HEK293 (cell line): ENCODE results near the gene NUDCD2.

ENCODE experiments used
- CTCF ChIA-PET: fragments of 350-600 bp; formaldehyde crosslinking; extraction: SDS; loops from one replicate; lab custom pipeline; 2021; ENCODE audit warnings: antibody characterized with exemption; lab: Yijun Ruan, JAX
- POLR2A ChIA-PET: fragments of 300-600 bp; formaldehyde crosslinking; extraction: SDS; loops from one replicate; lab custom pipeline; 2020; ENCODE audit warnings: antibody characterized with exemption, inconsistent platforms; lab: Yijun Ruan, JAX
- H3K27ac ChIP-seq: fragments of 200-500 bp; sonication (Bioruptor generic); 2 replicates; pipeline ENCODE4 v1.5.1; 2014; ENCODE audit warnings: low read depth, low read length, control low read depth, inconsistent platforms; ENCODE audit errors: extremely low read depth
- H3K36me3 ChIP-seq, 2 experiments: fragments of 200-500 bp in 1 of 2; sonication (Bioruptor generic) in 1 of 2; 1 replicate in 1 of 2; 2 replicates in 1 of 2; pipeline ENCODE4 v1.5.1; 2014 to 2017; ENCODE audit warnings: inconsistent platforms in 2 of 2, low read length in 2 of 2; ENCODE audit not compliant: control insufficient read depth in 2 of 2, insufficient read depth in 1 of 2
- H3K4me1 ChIP-seq: fragments of 200-500 bp; sonication (Bioruptor generic); 2 replicates; pipeline ENCODE4 v1.5.1; 2014; ENCODE audit warnings: mild to moderate bottlenecking, low read length, inconsistent platforms; ENCODE audit not compliant: control insufficient read depth, insufficient read depth
- H3K4me3 ChIP-seq: 2 replicates; pipeline ENCODE4 v1.5.1; 2011; ENCODE audit warnings: low read depth, mild to moderate bottlenecking, control low read depth, low read length, moderate library complexity
- H3K9me3 ChIP-seq: fragments of 200-500 bp; sonication (Bioruptor generic); 2 replicates; pipeline ENCODE4 v1.5.1; 2014; ENCODE audit warnings: low read depth, low read length, inconsistent platforms; ENCODE audit not compliant: control insufficient read depth, insufficient read depth
- GFI1B ChIP-seq: fragments of 450-650 bp; formaldehyde crosslinking; IDR thresholded peaks from 2 replicates; pipeline ENCODE4 v1.5.1; 2016; ENCODE audit warnings: missing biosample characterization, missing genetic modification characterization
- GLIS1 ChIP-seq: fragments of 450-650 bp; formaldehyde crosslinking; IDR thresholded peaks from 2 replicates; pipeline ENCODE4 v1.5.1; 2016; ENCODE audit warnings: missing biosample characterization, missing genetic modification characterization
- GLIS2 ChIP-seq: fragments of 450-650 bp; formaldehyde crosslinking; IDR thresholded peaks from 2 replicates; pipeline ENCODE4 v1.5.1; 2016; ENCODE audit warnings: missing biosample characterization, missing genetic modification characterization
- IKZF3 ChIP-seq: fragments of 450-650 bp; IDR thresholded peaks from 2 replicates; pipeline ENCODE4 v1.5.0; 2018; ENCODE audit warnings: missing biosample characterization, mild to moderate bottlenecking, missing genetic modification characterization, moderate library complexity
- KLF1 ChIP-seq: fragments of 450-650 bp; formaldehyde crosslinking; IDR thresholded peaks from 2 replicates; pipeline ENCODE4 v1.5.1; 2016; ENCODE audit warnings: missing biosample characterization, missing genetic modification characterization
- PRDM1 ChIP-seq: fragments of 450-650 bp; formaldehyde crosslinking; IDR thresholded peaks from 2 replicates; pipeline ENCODE4; 2016; ENCODE audit warnings: missing biosample characterization, missing genetic modification characterization
- PRDM10 ChIP-seq: fragments of 450-650 bp; formaldehyde crosslinking; IDR thresholded peaks from 2 replicates; pipeline ENCODE4 v1.5.1; 2016; ENCODE audit warnings: missing biosample characterization, missing genetic modification characterization
- SP2 ChIP-seq: fragments of 450-650 bp; formaldehyde crosslinking; IDR thresholded peaks from 2 replicates; pipeline ENCODE4 v1.5.1; 2016; ENCODE audit warnings: missing biosample characterization, missing genetic modification characterization
- ZBTB8A ChIP-seq: fragments of 450-650 bp; formaldehyde crosslinking; IDR thresholded peaks from 2 replicates; pipeline ENCODE4 v1.5.1; 2016; ENCODE audit warnings: missing biosample characterization, missing genetic modification characterization
- ZFHX2 ChIP-seq: fragments of 450-650 bp; formaldehyde crosslinking; conservative IDR thresholded peaks from 2 replicates; pipeline ENCODE4 v1.5.1; 2016; ENCODE audit warnings: missing biosample characterization, missing genetic modification characterization
- ZNF114 ChIP-seq: fragments of 450-650 bp; formaldehyde crosslinking; IDR thresholded peaks from 2 replicates; pipeline ENCODE4 v1.5.0; 2017; ENCODE audit warnings: missing biosample characterization, missing genetic modification characterization
- ZNF23 ChIP-seq: fragments of 450-650 bp; formaldehyde crosslinking; IDR thresholded peaks from 2 replicates; pipeline ENCODE4 v1.5.1; 2016; ENCODE audit warnings: missing biosample characterization, missing genetic modification characterization, borderline replicate concordance
- ZNF248 ChIP-seq: fragments of 450-650 bp; formaldehyde crosslinking; IDR thresholded peaks from 2 replicates; pipeline ENCODE4 v1.5.1; 2017; ENCODE audit warnings: missing biosample characterization, missing genetic modification characterization
- ZNF311 ChIP-seq: fragments of 450-650 bp; formaldehyde crosslinking; IDR thresholded peaks from 2 replicates; pipeline ENCODE4 v1.5.1; 2017; ENCODE audit warnings: missing biosample characterization, missing genetic modification characterization, borderline replicate concordance
- ZNF335 ChIP-seq: fragments of 450-650 bp; formaldehyde crosslinking; conservative IDR thresholded peaks from 2 replicates; pipeline ENCODE4 v1.5.1; 2016; ENCODE audit warnings: missing biosample characterization, missing genetic modification characterization
- ZNF426 ChIP-seq: fragments of 450-650 bp; formaldehyde crosslinking; IDR thresholded peaks from 2 replicates; pipeline ENCODE4 v1.5.1; 2017; ENCODE audit warnings: missing biosample characterization, missing genetic modification characterization, mild to moderate bottlenecking, inconsistent platforms, moderate library complexity
- ZNF518A ChIP-seq: fragments of 450-650 bp; formaldehyde crosslinking; conservative IDR thresholded peaks from 2 replicates; pipeline ENCODE4 v1.5.1; 2016; ENCODE audit warnings: low read depth, missing biosample characterization, missing genetic modification characterization
- ZNF561 ChIP-seq: fragments of 450-650 bp; IDR thresholded peaks from 2 replicates; pipeline ENCODE4 v1.5.1; 2018; ENCODE audit warnings: missing biosample characterization, missing genetic modification characterization, borderline replicate concordance
- ZNF629 ChIP-seq: fragments of 450-650 bp; formaldehyde crosslinking; IDR thresholded peaks from 2 replicates; pipeline ENCODE4 v1.5.1; 2017; ENCODE audit warnings: missing biosample characterization, missing genetic modification characterization
- ZNF654 ChIP-seq: fragments of 450-650 bp; formaldehyde crosslinking; IDR thresholded peaks from 2 replicates; pipeline ENCODE4 v1.5.1; 2016; ENCODE audit warnings: low read depth, missing biosample characterization, missing genetic modification characterization
- ZNF660 ChIP-seq: fragments of 450-650 bp; IDR thresholded peaks from 2 replicates; pipeline ENCODE4 v1.5.1; 2018; ENCODE audit warnings: missing biosample characterization, mild to moderate bottlenecking, missing genetic modification characterization
- ZNF692 ChIP-seq: fragments of 450-650 bp; formaldehyde crosslinking; IDR thresholded peaks from 2 replicates; pipeline ENCODE4 v1.5.1; 2016; ENCODE audit warnings: missing biosample characterization, missing genetic modification characterization
- ZNF701 ChIP-seq: fragments of 450-650 bp; formaldehyde crosslinking; IDR thresholded peaks from 2 replicates; pipeline ENCODE4 v1.5.1; 2016; ENCODE audit warnings: missing biosample characterization, missing genetic modification characterization
- ZSCAN5A ChIP-seq: fragments of 450-650 bp; formaldehyde crosslinking; IDR thresholded peaks from 2 replicates; pipeline ENCODE4 v1.5.1; 2016; ENCODE audit warnings: missing biosample characterization, missing genetic modification characterization
- ZXDB ChIP-seq: fragments of 450-650 bp; formaldehyde crosslinking; IDR thresholded peaks from 2 replicates; pipeline ENCODE4 v1.5.1; 2016; ENCODE audit warnings: missing biosample characterization, missing genetic modification characterization

Gene NUDCD2

DNA sequence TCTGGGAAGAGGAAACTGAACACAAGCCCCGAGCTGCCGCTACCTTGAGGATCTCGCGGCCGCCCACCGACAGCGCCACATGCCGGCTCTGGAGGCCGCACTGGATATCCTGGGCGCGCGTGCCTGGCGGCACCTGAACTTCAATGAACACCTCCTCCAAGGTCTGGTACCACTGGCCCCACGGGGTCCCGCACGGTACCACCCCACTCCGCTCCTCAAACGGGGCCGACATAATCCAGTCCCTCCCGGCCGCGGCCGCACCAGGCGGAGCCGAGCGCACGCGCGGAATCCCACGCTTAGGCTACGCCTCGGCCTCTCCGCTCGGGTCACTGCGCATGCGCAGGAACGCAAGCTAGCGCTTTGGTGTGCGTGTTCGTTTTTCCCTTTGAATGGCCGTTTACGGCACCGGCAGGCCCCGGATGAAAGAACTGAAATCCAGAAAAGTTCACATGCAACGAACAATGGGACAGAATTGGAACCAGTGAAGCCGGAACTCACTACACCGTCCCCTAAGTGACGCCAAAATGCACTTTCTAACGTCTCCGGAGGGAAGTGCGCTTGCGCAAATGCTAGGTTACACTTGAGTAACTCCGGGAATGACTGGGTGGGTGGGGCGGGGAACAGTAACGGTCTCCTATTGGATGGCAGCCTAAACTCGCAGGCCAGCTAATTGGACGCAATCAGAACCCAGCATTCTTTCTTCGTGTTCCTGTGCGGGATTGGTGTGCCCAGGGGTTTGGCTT lies at the start of gene NUDCD2 (continued):
- TF ChIP-seq ZBTB8A (tag by site-specific recombination) (peak; percentile 18; the same call in 1 of the 2 replicates), ZNF311 (no peak), KLF1 (tag by site-specific recombination) (peak; percentile 23; the same call in 1 of the 2 replicates), ZFHX2 (peak; percentile 70), ZSCAN5A (tag by site-specific recombination) (peak; percentile 56; the same call in 1 of the 2 replicates), SP2 (tag by site-specific recombination) (peak; percentile 67), PRDM10 (tag by site-specific recombination) (peak; percentile 69; the same call in 1 of the 2 replicates), ZNF629 (tag by site-specific recombination) (peak; percentile 85), ZNF660 (tag by site-specific recombination) (peak; percentile 85), GFI1B (no peak), ZNF561 (tag by site-specific recombination) (peak; percentile 70; the same call in 1 of the 2 replicates), IKZF3 (tag by site-specific recombination) (no peak; the same call in 1 of the 2 replicates), ZNF335 (tag by site-specific recombination) (peak; percentile 80), ZNF114 (tag by site-specific recombination) (no peak), ZNF692 (tag by site-specific recombination) (peak; percentile 45; the same call in 1 of the 2 replicates), ZNF248 (tag by site-specific recombination) (no peak)

GRCh38 chr5:163509291-163509951 lies 49.5 kb upstream of the NUDCD2 start:
- peak overlapping the region; percentile 9 for H3K4me3 ChIP-seq
- no peaks in the 10 kb centered on the region for H3K9me3 ChIP-seq
- CTCF ChIA-PET: interaction anchor here (0.8 kb wide), 1 partner anchor 20 kb away, joined by 3 read pairs; no protein-coding TSS in a partner anchor
- peak overlapping the region; percentile 25 for H3K27ac ChIP-seq
- POLR2A ChIA-PET: interaction anchor here (0.7 to 2.8 kb wide), 2 partner anchors 49 to 71 kb away, joined by 3 to 17 read pairs; partner anchors contain the start of genes HMMR and NUDCD2
- H3K36me3 ChIP-seq: peaks cover 22 to 26% of the 10 kb centered on the region in 2 experiments
- peaks cover 14% of the 10 kb centered on the region for H3K4me1 ChIP-seq
- no peak for TF ChIP-seq GLIS2 (tag by site-specific recombination)
- TF ChIP-seq GLIS1 (tag by site-specific recombination): no peak
- TF ChIP-seq ZNF654 (tag by site-specific recombination): no peak
- TF ChIP-seq ZNF23: no peak
- no peak for TF ChIP-seq ZXDB (tag by site-specific recombination)
- TF ChIP-seq ZNF426 (tag by site-specific recombination): no peak
- no peak for TF ChIP-seq ZNF701 (tag by site-specific recombination)
- peak; percentile 96 for TF ChIP-seq PRDM1 (tag by site-specific recombination)
- TF ChIP-seq IKZF3 (tag by site-specific recombination): 0 out of 2 replicates have a peak, but pooled peaks have one; percentile 31
- TF ChIP-seq ZNF518A: no peak
